ENCODE results near the gene EGFR. TPM values are rescaled to one million over a fixed set of nuclear protein-coding genes. Genes with fewer than 3 reads are reported as not detected.

The EGFR gene
- polyA plus RNA-seq, 1 donor from 2014 or later = 0.22 TPM

GRCh38 chr7:55005241-55005851 lies 13.5 kb upstream of the EGFR start:
- H3F3A ChIP-seq (ENCODE audit: insufficient read depth, low read length, poor library complexity, severe bottlenecking) = no peaks in the 10 kb centered on the region
- no peak overlapping the region for H3K4me2 ChIP-seq (ENCODE audit: low read length)
- H3K4me3 ChIP-seq (ENCODE audit: low read length) = no peak overlapping the region
- no peaks in the 10 kb centered on the region for H3K27me3 ChIP-seq (ENCODE audit: insufficient read depth, low read depth, low read length)
- H4K20me1 ChIP-seq (ENCODE audit: insufficient read depth) = no peaks in the 10 kb centered on the region
- H3K9me2 ChIP-seq (ENCODE audit: insufficient read depth, low read length) = no peaks in the 10 kb centered on the region
- TF ChIP-seq POLR2AphosphoS5 (IDR thresholded peaks at IDR 0.05) (no peak), MXI1 (conservative IDR thresholded peaks at IDR 0.05; ENCODE audit: poor library complexity, severe bottlenecking) (no peak), EP300 (conservative IDR thresholded peaks at IDR 0.05; ENCODE audit: poor library complexity, severe bottlenecking) (no peak), CTCF (IDR thresholded peaks at IDR 0.05; ENCODE audit: poor library complexity, severe bottlenecking) (no peak), TAF1 (IDR thresholded peaks at IDR 0.05; ENCODE audit: low read depth) (no peak), SMC3 (conservative IDR thresholded peaks at IDR 0.05; ENCODE audit: poor library complexity) (no peak), EZH2 (IDR thresholded peaks at IDR 0.05; ENCODE audit: borderline replicate concordance, insufficient read depth, low read length, poor library complexity, severe bottlenecking) (no peak), RAD21 (conservative IDR thresholded peaks at IDR 0.05) (no peak)
- TF ChIP-seq, protein P1, sequence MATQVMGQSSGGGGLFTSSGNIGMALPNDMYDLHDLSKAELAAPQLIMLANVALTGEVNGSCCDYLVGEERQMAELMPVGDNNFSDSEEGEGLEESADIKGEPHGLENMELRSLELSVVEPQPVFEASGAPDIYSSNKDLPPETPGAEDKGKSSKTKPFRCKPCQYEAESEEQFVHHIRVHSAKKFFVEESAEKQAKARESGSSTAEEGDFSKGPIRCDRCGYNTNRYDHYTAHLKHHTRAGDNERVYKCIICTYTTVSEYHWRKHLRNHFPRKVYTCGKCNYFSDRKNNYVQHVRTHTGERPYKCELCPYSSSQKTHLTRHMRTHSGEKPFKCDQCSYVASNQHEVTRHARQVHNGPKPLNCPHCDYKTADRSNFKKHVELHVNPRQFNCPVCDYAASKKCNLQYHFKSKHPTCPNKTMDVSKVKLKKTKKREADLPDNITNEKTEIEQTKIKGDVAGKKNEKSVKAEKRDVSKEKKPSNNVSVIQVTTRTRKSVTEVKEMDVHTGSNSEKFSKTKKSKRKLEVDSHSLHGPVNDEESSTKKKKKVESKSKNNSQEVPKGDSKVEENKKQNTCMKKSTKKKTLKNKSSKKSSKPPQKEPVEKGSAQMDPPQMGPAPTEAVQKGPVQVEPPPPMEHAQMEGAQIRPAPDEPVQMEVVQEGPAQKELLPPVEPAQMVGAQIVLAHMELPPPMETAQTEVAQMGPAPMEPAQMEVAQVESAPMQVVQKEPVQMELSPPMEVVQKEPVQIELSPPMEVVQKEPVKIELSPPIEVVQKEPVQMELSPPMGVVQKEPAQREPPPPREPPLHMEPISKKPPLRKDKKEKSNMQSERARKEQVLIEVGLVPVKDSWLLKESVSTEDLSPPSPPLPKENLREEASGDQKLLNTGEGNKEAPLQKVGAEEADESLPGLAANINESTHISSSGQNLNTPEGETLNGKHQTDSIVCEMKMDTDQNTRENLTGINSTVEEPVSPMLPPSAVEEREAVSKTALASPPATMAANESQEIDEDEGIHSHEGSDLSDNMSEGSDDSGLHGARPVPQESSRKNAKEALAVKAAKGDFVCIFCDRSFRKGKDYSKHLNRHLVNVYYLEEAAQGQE (IDR thresholded peaks at IDR 0.05; ENCODE audit: borderline replicate concordance) = no peak
- H3K9me3 ChIP-seq (ENCODE audit: low read length) = no peaks in the 10 kb centered on the region
- H3K9ac ChIP-seq (ENCODE audit: low read length) = no peak overlapping the region
- no peaks in the 10 kb centered on the region for H3K36me3 ChIP-seq (ENCODE audit: insufficient read depth, low read length)
- no peaks in the 10 kb centered on the region for H3K79me2 ChIP-seq (replicated peaks; ENCODE audit: insufficient read depth, low read length)
- no peak overlapping the region for H2AFZ ChIP-seq (ENCODE audit: low read depth, low read length)
- H3K27ac ChIP-seq (ENCODE audit: low read length) = no peak overlapping the region

- Histone ChIP-seq H3K36me3 (ENCODE audit: insufficient read depth, low read length) (no peaks in the 10 kb centered on the region), H3F3A (ENCODE audit: insufficient read depth, low read length, poor library complexity, severe bottlenecking) (no peaks in the 10 kb centered on the region), H2AFZ (ENCODE audit: low read depth, low read length) (no peak overlapping the region), H3K4me3 (ENCODE audit: low read length) (no peak overlapping the region), H3K27ac (ENCODE audit: low read length) (no peak overlapping the region), H4K20me1 (ENCODE audit: insufficient read depth) (no peaks in the 10 kb centered on the region), H3K9ac (ENCODE audit: low read length) (no peak overlapping the region), H3K4me2 (ENCODE audit: low read length) (no peak overlapping the region), H3K79me2 (replicated peaks; ENCODE audit: insufficient read depth, low read length) (no peaks in the 10 kb centered on the region), H3K27me3 (ENCODE audit: insufficient read depth, low read depth, low read length) (no peaks in the 10 kb centered on the region), H3K9me3 (ENCODE audit: low read length) (no peaks in the 10 kb centered on the region), H3K9me2 (ENCODE audit: insufficient read depth, low read length) (no peaks in the 10 kb centered on the region)
- TF ChIP-seq POLR2AphosphoS5 (IDR thresholded peaks at IDR 0.05) = no peak
- TF ChIP-seq SMC3 (conservative IDR thresholded peaks at IDR 0.05; ENCODE audit: poor library complexity) = no peak
- TF ChIP-seq CTCF (IDR thresholded peaks at IDR 0.05; ENCODE audit: poor library complexity, severe bottlenecking) = no peak
- TF ChIP-seq TAF1 (IDR thresholded peaks at IDR 0.05; ENCODE audit: low read depth) = no peak
- TF ChIP-seq EP300 (conservative IDR thresholded peaks at IDR 0.05; ENCODE audit: poor library complexity, severe bottlenecking) = no peak
- no peak for TF ChIP-seq RAD21 (conservative IDR thresholded peaks at IDR 0.05)
- no peak for TF ChIP-seq EZH2 (IDR thresholded peaks at IDR 0.05; ENCODE audit: borderline replicate concordance, insufficient read depth, low read length, poor library complexity, severe bottlenecking)
- TF ChIP-seq, protein P1 (IDR thresholded peaks at IDR 0.05; ENCODE audit: borderline replicate concordance) = no peak
- no peak for TF ChIP-seq MXI1 (conservative IDR thresholded peaks at IDR 0.05; ENCODE audit: poor library complexity, severe bottlenecking)
Observed at GRCh38 chr7:55006499-55006898, 12.3 kb upstream of the EGFR start.

All from neural cell (in vitro differentiated cells).